ENCODE data around the gene NETO1.

DNA sequence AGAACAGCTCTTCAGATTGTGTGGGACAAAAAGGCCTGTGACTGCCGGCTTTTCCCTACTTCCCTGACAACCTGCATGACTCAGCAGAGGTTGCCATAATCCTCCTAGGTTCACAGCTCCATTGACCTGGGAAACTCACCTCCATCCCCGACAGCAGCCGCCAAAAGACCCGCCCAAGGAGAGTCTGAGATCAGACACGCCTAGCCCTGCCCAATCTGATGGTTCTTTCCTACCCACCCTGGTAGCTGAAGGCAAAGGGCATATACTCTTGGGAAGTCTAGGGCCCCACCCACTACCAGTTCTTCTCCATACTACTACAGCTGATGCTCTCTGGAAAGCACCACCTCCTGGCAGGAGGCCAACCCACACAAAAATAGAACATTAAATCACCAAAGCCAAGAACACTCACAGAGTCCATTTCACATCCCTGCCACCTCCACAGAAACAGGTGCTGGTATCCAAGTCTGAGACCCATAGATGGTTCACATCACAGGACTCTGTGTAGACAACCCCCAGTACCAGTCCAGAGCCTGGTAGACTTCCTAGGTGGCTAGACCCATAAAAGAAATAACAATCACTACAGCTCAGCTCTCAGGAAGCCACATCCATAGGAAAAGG lies 140.6 kb downstream of the NETO1 start:
- TF ChIP-seq MXI1 (IDR thresholded peaks at IDR 0.05; ENCODE audit: borderline replicate concordance, low read depth, low read length) (no peak), ATRX (CRISPR knock-in tag; IDR thresholded peaks at IDR 0.05; ENCODE audit: borderline replicate concordance) (no peak), BRCA1 (CRISPR knock-in tag; IDR thresholded peaks at IDR 0.05) (no peak), ZNF232 (CRISPR knock-in tag; IDR thresholded peaks at IDR 0.05; ENCODE audit: borderline replicate concordance) (no peak), TBX2 (CRISPR knock-in tag; IDR thresholded peaks at IDR 0.05; ENCODE audit: borderline replicate concordance) (no peak), ZNF335 (CRISPR knock-in tag; IDR thresholded peaks at IDR 0.05) (no peak), ZNF747 (CRISPR knock-in tag; IDR thresholded peaks at IDR 0.05; ENCODE audit: borderline replicate concordance) (no peak), KLF9 (CRISPR knock-in tag; IDR thresholded peaks at IDR 0.05; ENCODE audit: low read depth) (no peak), MTA3 (CRISPR knock-in tag; IDR thresholded peaks at IDR 0.05) (no peak)
- TF ChIP-seq, protein P1, sequence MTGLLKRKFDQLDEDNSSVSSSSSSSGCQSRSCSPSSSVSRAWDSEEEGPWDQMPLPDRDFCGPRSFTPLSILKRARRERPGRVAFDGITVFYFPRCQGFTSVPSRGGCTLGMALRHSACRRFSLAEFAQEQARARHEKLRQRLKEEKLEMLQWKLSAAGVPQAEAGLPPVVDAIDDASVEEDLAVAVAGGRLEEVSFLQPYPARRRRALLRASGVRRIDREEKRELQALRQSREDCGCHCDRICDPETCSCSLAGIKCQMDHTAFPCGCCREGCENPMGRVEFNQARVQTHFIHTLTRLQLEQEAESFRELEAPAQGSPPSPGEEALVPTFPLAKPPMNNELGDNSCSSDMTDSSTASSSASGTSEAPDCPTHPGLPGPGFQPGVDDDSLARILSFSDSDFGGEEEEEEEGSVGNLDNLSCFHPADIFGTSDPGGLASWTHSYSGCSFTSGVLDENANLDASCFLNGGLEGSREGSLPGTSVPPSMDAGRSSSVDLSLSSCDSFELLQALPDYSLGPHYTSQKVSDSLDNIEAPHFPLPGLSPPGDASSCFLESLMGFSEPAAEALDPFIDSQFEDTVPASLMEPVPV (CRISPR knock-in tag; IDR thresholded peaks at IDR 0.05), result no peak
- TF ChIP-seq, protein P2, sequence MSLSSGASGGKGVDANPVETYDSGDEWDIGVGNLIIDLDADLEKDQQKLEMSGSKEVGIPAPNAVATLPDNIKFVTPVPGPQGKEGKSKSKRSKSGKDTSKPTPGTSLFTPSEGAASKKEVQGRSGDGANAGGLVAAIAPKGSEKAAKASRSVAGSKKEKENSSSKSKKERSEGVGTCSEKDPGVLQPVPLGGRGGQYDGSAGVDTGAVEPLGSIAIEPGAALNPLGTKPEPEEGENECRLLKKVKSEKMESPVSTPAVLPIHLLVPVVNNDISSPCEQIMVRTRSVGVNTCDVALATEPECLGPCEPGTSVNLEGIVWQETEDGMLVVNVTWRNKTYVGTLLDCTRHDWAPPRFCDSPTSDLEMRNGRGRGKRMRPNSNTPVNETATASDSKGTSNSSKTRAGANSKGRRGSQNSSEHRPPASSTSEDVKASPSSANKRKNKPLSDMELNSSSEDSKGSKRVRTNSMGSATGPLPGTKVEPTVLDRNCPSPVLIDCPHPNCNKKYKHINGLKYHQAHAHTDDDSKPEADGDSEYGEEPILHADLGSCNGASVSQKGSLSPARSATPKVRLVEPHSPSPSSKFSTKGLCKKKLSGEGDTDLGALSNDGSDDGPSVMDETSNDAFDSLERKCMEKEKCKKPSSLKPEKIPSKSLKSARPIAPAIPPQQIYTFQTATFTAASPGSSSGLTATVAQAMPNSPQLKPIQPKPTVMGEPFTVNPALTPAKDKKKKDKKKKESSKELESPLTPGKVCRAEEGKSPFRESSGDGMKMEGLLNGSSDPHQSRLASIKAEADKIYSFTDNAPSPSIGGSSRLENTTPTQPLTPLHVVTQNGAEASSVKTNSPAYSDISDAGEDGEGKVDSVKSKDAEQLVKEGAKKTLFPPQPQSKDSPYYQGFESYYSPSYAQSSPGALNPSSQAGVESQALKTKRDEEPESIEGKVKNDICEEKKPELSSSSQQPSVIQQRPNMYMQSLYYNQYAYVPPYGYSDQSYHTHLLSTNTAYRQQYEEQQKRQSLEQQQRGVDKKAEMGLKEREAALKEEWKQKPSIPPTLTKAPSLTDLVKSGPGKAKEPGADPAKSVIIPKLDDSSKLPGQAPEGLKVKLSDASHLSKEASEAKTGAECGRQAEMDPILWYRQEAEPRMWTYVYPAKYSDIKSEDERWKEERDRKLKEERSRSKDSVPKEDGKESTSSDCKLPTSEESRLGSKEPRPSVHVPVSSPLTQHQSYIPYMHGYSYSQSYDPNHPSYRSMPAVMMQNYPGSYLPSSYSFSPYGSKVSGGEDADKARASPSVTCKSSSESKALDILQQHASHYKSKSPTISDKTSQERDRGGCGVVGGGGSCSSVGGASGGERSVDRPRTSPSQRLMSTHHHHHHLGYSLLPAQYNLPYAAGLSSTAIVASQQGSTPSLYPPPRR (CRISPR knock-in tag; IDR thresholded peaks at IDR 0.05; ENCODE audit: borderline replicate concordance), result no peak
- TF ChIP-seq, protein P3, sequence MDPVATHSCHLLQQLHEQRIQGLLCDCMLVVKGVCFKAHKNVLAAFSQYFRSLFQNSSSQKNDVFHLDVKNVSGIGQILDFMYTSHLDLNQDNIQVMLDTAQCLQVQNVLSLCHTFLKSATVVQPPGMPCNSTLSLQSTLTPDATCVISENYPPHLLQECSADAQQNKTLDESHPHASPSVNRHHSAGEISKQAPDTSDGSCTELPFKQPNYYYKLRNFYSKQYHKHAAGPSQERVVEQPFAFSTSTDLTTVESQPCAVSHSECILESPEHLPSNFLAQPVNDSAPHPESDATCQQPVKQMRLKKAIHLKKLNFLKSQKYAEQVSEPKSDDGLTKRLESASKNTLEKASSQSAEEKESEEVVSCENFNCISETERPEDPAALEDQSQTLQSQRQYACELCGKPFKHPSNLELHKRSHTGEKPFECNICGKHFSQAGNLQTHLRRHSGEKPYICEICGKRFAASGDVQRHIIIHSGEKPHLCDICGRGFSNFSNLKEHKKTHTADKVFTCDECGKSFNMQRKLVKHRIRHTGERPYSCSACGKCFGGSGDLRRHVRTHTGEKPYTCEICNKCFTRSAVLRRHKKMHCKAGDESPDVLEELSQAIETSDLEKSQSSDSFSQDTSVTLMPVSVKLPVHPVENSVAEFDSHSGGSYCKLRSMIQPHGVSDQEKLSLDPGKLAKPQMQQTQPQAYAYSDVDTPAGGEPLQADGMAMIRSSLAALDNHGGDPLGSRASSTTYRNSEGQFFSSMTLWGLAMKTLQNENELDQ (CRISPR knock-in tag; IDR thresholded peaks at IDR 0.05; ENCODE audit: borderline replicate concordance), result no peak
- TF ChIP-seq, protein P4, sequence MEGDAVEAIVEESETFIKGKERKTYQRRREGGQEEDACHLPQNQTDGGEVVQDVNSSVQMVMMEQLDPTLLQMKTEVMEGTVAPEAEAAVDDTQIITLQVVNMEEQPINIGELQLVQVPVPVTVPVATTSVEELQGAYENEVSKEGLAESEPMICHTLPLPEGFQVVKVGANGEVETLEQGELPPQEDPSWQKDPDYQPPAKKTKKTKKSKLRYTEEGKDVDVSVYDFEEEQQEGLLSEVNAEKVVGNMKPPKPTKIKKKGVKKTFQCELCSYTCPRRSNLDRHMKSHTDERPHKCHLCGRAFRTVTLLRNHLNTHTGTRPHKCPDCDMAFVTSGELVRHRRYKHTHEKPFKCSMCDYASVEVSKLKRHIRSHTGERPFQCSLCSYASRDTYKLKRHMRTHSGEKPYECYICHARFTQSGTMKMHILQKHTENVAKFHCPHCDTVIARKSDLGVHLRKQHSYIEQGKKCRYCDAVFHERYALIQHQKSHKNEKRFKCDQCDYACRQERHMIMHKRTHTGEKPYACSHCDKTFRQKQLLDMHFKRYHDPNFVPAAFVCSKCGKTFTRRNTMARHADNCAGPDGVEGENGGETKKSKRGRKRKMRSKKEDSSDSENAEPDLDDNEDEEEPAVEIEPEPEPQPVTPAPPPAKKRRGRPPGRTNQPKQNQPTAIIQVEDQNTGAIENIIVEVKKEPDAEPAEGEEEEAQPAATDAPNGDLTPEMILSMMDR (CRISPR knock-in tag; IDR thresholded peaks at IDR 0.05), result no peak

Data from HepG2 (cell line).